Right lung (tissue), 10 donors: Measurements from ENCODE around the gene RND1. TPM values are rescaled to one million over a fixed set of nuclear protein-coding genes. Genes with fewer than 3 reads are reported as not detected.
"Not testable (repeated sequence)": the region's sequence is repeated elsewhere in the genome, so short reads cannot be mapped to it uniquely, and the experiment has no call there.

Experiments
- DNase-seq, 2 donors: peaks; one replicate each; pipeline ENCODE4 v3.0.0-alpha.2; 2013
- long read RNA-seq, 8 donors: transcript quantifications; one replicate each; lab custom pipeline, GENCODE V29; 2026
- polyA plus RNA-seq, 5 donors: library from polyadenylated mRNA; unstranded; fragments of 120-200 nt; gene quantifications; one replicate each; pipeline versions ENCODE4 v1.2.1 to v1.2.3, GENCODE V29; 2013; ENCODE audit warnings: inconsistent platforms in 1 of 5, low replicate concordance in 1 of 5; ENCODE audit not compliant: insufficient read length in 5 of 5, insufficient read depth in 1 of 5

The RND1 gene
- 1 to 10 TPM; 1.6 to 2.5 (median 1.9) TPM for polyA plus RNA-seq
- long read RNA-seq, donor 1, partial matches to known transcripts, result 0 of 3 reads
- long read RNA-seq, donor 1, other reads (novel, unspliced or antisense), result 0 of 3 reads
- long read RNA-seq, donor 2, partial matches to known transcripts, result 0 of 1 reads
- long read RNA-seq, donor 2, other reads (novel, unspliced or antisense), result 0 of 1 reads
- long read RNA-seq, donor 3, partial matches to known transcripts, result 0 of 2 reads
- long read RNA-seq, donor 3, other reads (novel, unspliced or antisense), result 0 of 2 reads
- long read RNA-seq, donor 4, partial matches to known transcripts, result 0 of 1 reads
- long read RNA-seq, donor 4, other reads (novel, unspliced or antisense), result 0 of 1 reads
- long read RNA-seq, donor 5, partial matches to known transcripts, result 0 of 2 reads
- long read RNA-seq, donor 5, other reads (novel, unspliced or antisense), result 0 of 2 reads
- long read RNA-seq, donor 6, partial matches to known transcripts, result 0 of 5 reads
- long read RNA-seq, donor 6, other reads (novel, unspliced or antisense), result 0 of 5 reads
- long read RNA-seq, donor 7, result 0 reads
- long read RNA-seq, donor 8, result 0 reads

DNA sequence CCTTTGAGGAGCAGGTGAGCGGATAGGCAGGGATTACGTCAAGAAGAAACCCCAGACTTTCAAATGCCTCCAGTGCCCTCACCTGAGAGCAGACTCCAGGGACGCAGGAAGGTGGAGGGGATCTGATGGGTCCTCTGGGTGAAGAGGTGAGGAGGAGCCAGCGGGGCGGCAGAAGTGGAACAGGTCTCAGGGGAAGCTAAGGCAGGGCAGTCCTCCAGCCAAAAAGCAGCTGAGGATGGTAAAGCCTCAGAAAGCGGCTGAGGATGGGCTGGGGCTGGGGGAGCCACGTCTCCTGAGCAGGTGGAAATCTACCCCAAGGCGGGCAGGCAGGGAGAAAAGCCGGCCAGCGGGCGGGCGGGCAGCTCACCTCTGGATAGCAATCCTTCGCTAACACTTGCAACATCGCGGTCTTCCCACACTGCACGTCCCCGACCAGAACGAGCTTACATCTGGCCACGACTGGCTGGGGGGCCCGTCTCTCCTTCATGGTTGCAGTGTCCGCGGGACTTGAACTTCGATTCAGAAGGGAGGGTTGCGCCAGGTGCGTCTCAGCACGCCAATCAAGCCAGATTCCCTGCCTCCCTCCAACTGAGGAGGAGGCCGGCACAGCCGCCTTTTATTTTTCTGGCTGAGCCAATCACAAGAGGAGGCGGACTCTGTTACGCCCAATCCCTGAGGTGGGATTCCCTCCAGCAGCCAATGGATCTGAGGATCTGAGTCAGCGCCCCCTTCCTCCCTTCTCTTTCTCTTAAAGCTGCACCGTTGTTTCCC, at the start of gene RND1:
Gene RND1, minus strand, starts transcription at position 590 of the 771 bp plus-strand sequence. Its CDS starts 103 bp downstream, at position 487.
- peak; percentile 81 to 87 for DNase-seq

DNA sequence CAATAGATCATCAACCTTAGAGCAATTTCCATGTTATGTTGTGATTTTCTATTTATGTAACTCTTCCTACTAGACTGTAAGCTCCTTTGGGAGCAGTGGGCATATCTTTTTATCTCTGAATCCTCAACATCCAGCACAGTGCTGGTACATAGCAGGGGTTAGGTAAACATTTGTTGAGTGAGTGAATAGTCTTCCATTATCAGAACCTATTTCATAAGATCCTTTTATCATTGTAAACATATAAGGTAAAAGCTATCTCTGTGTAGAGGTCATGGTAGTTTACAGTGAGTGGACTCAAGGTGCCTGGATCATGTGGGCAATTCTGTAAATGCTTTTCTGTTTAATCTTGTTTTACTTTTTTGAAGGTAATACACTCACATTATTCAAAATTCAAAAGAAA, 44.5 kb upstream of the RND1 start:
- DNase-seq, result no peak

DNA sequence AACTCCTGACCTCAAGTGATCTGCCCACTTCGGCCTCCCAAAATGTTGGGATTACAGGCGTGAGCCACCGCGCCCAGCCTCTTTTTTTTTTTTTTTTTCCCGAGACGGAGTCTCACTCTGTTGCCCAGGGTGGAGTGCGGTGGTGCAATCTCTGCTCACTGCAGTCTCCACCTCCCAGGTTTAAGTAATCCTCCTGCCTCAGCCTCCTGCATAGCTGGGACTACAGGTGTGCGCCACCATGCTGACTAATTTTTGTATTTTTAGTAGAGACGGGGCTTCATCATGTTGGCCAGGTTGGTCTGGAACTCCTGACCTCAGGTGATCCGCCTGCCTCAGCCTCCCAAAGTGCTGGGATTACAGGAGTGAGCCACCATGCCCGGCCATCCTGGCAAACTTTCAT, 44.0 kb upstream of the RND1 start:
- DNase-seq, result not testable (repeated sequence)

DNA sequence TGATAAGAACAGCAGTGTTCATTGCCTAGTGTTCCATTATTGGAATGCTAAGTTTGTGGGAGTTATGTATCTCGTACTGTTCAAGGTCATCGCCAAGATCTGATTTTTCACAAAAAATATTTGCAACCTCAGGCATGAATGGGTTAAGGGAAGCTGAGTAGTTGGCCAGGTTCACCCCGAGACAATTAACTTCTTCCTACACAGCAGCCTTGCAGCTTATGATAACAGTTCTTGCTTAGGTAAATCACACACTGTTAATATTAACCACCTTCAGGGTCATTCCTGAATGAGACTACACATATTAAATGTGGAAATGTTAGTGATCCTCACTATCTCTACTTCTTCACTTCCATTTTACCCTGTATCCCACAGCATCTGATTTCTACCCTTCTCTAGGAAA, 41.6 kb upstream of the RND1 start:
- no peak for DNase-seq

DNA sequence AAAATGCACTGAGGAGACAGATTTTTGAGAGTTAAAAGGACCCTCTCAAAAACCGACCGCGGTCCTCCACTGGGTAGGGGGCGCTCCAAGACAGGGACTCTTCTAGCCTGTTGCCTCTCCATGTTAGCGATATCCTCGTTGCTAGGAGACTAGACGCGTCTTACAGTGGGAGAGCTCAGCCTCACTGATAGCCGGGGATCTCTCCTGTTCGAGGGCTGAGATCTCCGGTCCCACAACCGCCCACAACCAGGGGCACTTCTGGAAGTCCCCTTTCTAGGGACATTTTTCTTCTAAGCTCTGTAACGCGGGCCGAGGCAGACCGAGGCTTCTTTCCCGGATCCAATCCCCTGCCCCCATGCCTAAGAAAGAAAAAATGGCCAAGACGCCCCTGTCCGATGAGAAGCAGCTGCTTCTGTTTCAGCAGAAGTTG, 38.3 kb upstream of the RND1 start:
- peak; percentile 79 to 80 for DNase-seq

DNA sequence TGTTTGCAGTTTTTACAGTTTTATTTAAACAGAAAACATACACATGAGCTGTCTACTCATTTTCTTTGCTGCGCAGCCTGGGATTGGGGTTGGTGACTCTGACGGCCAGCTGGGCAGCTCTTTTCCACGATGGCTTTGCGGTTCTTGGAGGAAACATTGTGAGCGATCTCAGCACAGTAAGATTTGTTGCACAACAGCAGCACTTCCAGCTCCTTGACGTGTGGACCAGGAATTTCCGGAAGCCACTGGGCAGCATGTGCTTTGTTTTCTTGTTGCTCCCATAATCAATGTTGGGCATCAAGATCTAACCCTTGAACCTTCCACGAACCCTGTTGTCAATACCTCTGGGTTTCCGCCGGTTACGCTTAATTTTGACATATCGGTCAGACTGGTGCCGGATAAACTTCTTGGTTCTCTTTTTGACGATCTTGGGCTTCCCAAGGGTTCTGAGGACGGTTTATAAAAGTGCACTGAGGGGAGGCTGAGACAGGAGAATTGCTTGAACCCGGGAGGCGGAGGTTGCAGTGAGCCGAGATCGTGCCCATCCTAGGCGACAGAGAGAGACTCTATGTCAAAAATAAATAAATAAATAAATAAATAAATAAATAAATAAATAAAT, 37.8 kb upstream of the RND1 start:
- no peak for DNase-seq

DNA sequence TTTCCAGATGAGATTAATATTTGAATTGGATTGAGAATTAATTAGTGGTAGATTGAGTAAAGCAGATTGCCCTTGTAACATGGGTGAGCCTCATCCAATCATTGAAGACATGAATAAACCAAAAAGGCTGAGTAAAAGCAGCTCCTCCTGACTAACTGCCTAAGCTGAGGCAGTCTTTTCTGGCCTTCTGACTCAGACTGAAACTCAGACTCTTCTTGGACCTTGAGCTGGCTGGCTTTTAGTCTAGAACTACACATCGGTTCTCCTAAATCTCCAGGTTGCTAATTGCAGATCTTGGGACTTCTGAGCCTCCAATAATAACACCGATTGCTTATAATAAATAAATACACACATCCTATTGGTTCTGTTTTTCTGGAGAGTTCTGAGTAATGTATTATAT, 35.6 kb upstream of the RND1 start:
- no peak for DNase-seq

DNA sequence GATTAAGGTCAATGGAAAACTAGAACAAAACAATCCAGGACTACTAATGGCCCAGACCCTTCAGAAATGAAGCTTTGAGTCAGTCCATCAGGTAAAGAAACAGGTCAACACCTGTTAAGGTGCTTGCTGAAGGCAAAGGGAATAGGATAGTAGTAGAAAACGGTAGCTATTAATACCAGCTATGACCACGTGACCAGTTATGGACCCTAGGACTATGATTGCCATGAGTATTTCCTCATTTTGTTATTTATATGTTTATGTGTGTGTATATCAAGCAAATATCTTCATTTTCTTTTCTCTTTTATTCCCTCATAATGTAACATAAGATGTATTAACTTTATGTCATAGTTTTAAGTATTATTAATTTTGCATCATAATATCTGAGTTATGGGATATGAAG, 34.0 kb upstream of the RND1 start:
- no peak for DNase-seq

DNA sequence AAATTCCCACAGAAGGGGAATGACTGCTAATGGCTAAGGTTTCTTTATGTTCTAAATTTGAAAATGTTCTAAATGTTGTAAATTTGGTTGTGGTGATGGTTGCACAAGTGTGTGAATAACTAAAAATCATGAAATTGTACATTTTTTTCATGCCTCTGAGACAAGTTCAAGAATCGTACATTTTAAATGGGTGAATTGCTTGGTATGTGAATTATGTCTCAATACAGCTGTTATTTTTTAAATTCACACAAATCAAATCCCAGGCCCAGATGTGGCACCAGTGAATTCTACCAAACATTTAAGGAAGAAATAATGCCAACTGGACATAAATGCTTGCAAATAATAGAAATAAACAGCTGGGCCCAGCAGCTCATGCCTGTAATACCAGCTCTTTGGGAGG, 28.6 kb upstream of the RND1 start:
- DNase-seq, result no peak

DNA sequence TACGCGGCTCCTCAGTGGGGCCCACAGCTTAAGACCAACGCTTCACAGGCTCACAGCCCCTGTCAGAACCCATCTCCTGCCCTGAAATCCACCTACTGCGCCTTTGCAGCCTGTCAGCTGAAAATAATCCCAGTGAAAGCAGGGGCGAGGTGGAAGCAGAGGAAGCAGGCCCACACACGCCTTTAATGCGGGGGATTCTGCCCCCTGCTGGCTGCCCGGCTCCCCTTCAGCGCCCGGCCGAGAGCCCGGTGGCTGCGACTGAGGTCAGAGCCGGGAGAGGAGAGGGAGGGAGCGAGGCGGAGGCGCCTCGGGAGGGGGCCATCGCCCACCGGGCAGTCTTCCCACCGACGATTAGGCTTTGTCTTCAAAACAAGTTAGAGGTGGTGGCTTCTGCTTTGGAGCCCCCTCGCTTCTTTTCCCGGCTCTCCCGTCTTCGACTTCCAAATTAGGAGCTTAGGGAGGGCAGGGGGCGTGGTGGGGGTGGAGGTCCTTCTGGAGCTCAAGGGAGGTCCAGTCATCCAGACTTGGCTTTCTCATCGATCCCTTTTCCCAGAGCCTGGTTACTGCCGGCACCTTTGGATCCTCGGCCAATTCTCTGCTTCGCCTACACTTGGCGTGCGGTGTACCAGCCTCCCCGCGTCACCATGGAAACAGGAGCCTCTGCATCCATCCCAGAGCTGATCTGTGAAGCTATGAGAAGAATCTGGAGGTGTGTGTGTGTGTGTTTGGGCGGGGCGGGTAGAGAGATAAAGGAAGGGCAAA, 25.2 kb upstream of the RND1 start:
- peak; percentile 54 to 70 for DNase-seq

DNA sequence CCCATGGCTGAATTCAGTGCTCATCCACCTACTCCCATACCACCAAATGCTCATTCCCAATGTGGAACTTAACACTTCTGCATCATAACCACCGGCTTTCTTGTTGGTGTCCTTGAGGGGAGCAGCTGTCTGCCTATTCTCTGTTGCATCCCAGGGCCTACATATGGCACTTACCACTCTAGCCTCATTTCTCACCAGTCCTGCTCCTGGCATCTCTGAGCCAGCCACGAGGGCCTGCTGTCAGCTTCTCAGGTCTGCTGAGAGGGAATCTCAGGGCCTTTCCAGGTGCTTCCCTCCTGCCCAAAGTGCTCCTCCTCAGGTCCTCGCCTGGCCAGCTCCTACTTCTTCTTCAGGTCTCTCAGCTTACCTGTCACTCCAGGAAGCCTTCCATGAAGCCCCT, 24.0 kb upstream of the RND1 start:
- no peak for DNase-seq

DNA sequence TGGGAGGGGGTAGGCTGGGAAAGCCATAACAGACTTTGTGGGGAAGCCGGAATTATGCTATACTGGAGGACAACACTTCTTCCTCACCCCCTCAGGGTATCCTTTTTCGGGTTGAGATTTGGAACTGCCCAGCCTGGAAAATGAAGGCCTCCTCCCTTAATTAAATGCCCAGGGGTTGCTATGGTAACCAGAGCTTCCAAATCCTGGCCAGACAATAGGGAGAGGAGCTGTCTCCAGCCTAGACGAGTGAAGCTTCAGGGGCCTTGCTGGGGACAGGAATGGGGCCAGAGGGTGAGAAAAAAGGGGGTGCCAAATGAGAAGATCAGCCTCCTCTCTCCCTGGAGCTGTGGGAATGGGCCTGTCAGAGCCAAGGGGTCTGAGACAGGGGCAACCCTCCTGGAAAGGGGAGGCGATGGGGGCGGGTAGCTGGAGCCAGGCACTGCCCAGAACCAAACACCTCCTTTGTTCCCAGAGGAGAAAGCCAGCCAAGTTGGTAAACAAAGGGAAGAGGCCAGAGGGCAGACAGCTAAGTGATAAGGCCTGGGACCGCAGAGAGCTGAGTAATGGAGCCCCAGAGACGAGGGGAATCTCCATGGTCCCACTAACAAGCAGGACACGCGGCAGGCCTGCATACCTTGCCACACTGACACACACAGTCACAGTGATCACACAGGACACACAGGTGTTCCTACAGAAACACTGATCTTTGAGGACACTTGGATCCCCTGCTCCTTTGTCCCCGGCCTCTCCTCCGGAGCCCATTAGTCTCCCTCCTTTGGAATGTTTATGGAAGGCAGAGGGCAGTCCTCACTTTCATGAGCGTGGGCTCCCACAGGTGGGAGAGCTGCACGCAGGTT, 17.9 kb upstream of the RND1 start:
- DNase-seq, result no peak

DNA sequence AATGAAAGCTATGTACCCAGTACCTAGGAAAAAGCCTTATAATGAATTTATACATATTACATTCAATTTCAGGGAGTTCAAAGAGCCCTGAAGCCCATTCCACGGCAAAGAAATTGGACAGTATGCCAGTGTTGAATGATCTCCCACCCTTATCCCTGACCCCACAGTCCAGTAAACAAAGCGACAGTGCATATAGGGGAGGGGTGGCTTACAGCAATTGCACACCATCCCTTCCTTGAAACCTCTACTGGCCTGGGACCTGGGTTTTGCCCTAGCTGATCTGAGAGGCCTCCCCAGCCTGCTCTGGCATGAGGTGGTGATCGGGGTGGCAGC, 17.3 kb upstream of the RND1 start:
- no peak for DNase-seq

DNA sequence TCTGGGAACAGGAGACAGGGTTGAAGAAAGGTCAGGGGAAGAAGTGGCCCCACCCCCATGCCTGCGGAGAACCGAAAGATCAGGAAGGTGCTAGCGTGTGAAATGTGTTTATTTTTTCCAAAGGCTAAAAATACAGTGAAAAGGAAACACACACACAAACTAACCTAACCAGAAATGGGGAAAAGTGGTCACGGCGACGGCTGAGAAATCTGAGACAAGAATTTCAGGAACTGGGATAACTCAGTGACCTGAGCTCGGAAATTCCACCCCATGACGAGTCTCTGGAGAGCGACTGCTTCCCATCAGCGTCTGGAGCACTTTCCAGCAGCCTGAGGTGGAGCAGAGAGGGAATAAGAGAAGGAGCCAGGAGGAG, 16.6 kb upstream of the RND1 start:
- no peak for DNase-seq

DNA sequence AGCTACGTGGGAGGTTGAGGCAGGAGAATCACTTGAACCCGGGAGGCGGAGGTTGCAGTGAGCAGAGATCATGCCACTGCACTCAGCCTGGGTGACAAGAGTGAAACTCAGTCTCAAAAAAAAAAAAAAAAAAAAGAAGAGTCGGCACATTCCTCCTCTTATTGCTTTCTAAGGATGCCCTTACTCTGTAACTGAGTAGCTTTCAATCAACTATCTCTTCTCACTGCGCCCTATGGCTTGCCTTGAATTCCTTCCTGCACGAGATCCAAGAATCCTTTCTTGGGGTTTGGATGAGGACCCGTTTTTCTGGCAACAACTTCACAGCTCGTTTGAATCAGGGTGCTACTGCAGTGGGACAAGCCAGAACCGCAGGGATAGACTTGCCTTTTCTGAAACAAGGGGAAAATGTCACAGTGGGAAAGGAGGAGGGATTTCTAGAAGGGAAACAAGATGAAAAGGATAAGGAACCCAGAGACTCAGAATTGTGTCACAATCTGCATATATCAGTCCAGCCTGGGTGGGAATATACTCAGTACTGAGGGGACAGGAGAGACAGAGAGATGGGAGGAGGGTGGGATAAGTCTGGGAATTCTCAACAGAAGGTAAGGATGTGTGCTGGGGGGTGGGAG, 16.1 kb upstream of the RND1 start:
- no peak for DNase-seq

DNA sequence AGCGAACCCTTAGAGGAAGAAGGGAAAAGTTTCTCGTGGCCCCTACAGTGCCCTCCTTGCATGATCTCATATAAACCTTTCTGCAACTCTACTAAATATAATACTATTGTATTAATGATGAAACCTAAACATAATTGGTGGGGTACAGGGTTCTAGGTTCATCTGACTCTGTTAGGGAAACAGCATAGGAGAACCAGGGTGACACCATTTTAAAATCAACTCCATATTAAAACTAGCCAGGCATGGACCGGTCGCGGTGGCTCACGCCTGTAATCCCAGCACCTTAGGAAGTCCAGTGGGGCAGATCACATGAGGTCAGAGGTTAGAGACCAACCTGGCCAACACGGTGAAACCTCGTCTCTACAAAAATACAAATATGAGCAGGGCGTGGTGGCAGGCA, 15.0 kb upstream of the RND1 start:
- no peak for DNase-seq

DNA sequence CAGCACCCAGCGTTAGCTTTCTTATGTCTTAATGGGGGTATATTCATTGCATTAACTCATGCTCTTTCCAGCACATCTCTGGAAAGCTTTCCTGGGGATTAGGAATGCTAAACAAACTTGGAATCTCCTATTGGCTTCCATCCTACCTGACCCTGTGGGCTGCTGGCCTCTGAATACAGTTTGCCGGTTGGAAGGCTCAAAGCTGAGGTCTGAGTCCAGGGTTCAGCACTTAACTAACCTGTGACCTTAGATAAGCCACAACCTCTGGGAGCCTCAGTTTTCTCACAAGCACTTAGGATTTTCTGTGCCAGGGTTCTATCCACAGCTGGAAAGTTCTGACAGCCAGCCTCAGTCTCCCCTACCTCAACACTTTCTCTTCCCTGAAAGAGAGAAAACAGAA, 12.9 kb upstream of the RND1 start:
- DNase-seq, result no peak

DNA sequence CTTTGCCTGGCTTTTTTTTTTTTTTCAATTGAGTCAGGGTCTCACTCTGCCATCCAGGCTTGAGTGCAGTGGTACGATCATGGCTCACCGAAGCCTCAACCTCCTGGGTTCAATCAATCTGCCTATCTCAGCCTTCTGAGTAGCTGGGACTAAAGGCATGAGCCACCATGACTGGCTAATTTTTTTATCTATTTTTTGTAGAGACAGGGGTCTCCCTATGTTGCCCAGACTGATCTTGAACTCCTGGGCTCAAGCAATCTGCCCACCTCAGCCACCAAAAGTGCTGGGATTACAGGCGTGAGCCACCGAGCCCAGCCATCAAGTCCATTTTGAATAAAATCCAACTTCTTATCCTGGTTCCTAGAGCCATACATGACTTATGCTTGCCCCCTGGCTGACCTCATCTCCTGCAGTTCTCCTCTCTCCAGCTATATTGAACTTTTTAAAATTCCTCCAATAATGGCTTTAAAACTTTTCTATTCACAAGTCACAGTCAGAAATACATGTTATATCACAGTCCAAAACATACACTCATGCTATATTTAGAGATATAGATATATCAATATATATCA, 10.4 kb upstream of the RND1 start:
- no peak for DNase-seq

DNA sequence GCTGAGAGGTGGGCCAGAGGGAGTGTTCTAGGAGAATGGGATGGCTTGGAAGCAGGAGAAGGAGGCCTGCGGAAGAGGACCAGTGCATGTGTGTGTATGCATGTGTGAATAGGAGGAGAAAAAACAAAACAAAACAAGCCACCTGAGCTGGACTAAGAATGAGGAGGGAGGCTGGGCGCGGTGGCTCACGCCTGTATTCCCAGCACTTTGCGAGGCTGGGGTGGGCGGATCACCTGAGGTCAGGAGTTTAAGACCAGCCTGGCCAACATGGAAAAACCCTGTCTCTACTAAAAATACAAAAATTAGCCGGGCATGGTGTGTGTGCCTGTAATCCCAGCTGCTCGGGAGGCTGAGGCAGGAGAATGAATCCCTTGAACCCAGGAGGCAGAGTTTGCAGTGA, 7.9 kb upstream of the RND1 start:
- not testable (repeated sequence) for DNase-seq

DNA sequence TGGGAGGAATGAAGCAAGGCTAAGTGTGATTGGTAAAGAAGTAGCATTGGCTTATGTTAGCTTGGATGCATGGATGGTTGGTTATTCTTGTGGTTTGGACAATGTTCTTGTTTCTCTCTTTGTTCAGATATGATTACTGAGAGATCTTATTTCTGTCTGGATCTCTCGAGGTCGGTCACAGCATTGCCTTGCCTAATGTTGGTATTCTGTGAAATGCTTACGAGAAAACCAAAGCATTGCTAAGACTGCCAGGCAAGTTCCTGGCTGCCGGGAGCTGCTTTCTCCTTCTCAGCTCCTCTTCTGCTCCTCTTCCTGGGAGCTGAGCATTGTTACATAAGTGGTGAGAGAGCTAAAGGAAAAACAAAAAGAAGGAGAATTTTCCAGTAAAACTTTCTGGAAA, 7.4 kb upstream of the RND1 start:
- no peak for DNase-seq
